Esophagus muscularis mucosa (tissue), 4 donors: ENCODE measurements around the gene MBNL3. TPM values are rescaled to one million over a fixed set of nuclear protein-coding genes. Genes with fewer than 3 reads are reported as not detected.

Source experiments
- DNase-seq: peaks from one replicate; pipeline ENCODE4 v3.0.0-alpha.2; 2017; ENCODE audit errors: extremely low spot score
- H3K27ac ChIP-seq, 4 donors: fragments of 200-600 bp; sonication (generic); replicated peaks in 1 of 4; 1 replicate in 3 of 4; 2 replicates in 1 of 4; pipeline ENCODE4 v1.5.1; 2016 to 2019; ENCODE audit warnings: mild to moderate bottlenecking in 1 of 4
- H3K27me3 ChIP-seq, 4 donors: fragments of 200-600 bp; sonication (generic); one replicate each; pipeline versions ENCODE4 v1.5.1 to v1.6.0; 2016 to 2019
- H3K36me3 ChIP-seq, 4 donors: fragments of 200-600 bp; sonication (generic); one replicate each; pipeline ENCODE4 v1.5.1; 2016 to 2019
- H3K4me1 ChIP-seq, 4 donors: fragments of 200-600 bp; sonication (generic); one replicate each; pipeline ENCODE4 v1.5.1; 2016 to 2019
- H3K4me3 ChIP-seq, 4 donors: fragments of 200-600 bp; sonication (generic); 1 replicate in 2 of 4; 2 replicates in 2 of 4; pipeline ENCODE4 v1.5.1; 2016 to 2019; ENCODE audit warnings: mild to moderate bottlenecking in 4 of 4, moderate library complexity in 1 of 4
- H3K9me3 ChIP-seq, 4 donors: fragments of 200-600 bp; sonication (generic); 1 replicate in 3 of 4; 2 replicates in 1 of 4; pipeline ENCODE4 v1.5.1; 2016 to 2019
- CTCF ChIP-seq, 3 experiments: fragments of 200-600 bp in 2 of 3; fragments of 450-650 bp in 1 of 3; sonication (generic) in 2 of 3; IDR thresholded peaks; one replicate each; pipeline ENCODE4 v1.5.1; 2017 to 2019; ENCODE audit warnings: antibody characterized with exemption in 3 of 3, mild to moderate bottlenecking in 2 of 3, moderate library complexity in 1 of 3
- EP300 ChIP-seq: sonication (generic); formaldehyde crosslinking; IDR thresholded peaks from one replicate; pipeline ENCODE4 v1.6.1; 2017; ENCODE audit warnings: antibody characterized with exemption
- POLR2A ChIP-seq: fragments of 450-650 bp; IDR thresholded peaks from one replicate; pipeline ENCODE4 v1.6.1; 2017; ENCODE audit warnings: antibody characterized with exemption, moderate library complexity, mild to moderate bottlenecking, low read depth
- POLR2AphosphoS5 ChIP-seq, 2 donors: sonication (generic); formaldehyde crosslinking; IDR thresholded peaks; one replicate each; pipeline ENCODE4 v1.6.1; 2017; ENCODE audit warnings: antibody characterized with exemption in 2 of 2
- WGBS: methylation state at CpG from one replicate; pipeline ENCODE4 v1.1.5; 2018; 5-methylcytosine and 5-hydroxymethylcytosine counted together
- intact Hi-C: fragments of 100-400 bp; cut with DNase I; formaldehyde crosslinking; loops from one replicate; pipeline ENCODE4 v1.15.1; 2023
- total RNA-seq, 4 donors: library from RNA; depleted of rRNA; stranded (reverse); fragments of >200 nt; gene quantifications; one replicate each; pipeline versions ENCODE4 v1.1.0 to v1.2.1, GENCODE V29; 2016

The MBNL3 gene
- total RNA-seq, 4 donors from 2014 or later, result 1.7 to 13.8 (median 6.8) TPM

DNA sequence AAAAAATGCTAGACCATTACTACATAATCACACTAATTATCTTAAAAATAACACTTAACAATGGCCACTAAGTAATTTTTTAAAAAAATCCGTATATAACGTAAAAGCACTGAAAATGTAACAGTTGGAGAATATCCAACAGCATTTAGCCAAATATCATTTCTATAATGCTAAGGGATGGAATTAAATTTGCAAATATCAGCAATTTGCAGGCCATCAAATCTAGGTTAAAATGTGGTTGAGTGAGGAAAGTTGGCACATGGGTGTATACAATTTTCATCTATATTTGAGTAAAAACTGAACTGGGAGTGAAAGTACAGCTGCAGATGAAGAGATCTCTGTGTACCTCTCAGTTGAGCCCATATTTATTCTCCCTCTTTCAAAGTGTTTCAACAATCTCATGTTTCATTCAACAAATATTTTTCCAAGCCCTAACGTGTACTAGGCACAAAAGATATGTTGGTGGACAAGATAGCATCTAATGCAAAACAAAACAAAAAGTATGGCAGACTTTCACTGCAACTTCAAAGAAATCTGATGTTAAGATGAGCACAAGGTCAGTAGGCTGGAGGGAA lies 63.0 kb downstream of the MBNL3 start:
- Histone ChIP-seq H3K27me3 (no peaks in the 10 kb centered on the region), H3K27ac (no peak overlapping the region), H3K4me3 (no peak overlapping the region), H3K4me1 (no peaks in the 10 kb centered on the region), H3K36me3 (no peaks in the 10 kb centered on the region), H3K9me3 (no peaks in the 10 kb centered on the region)
- no peak for TF ChIP-seq EP300
- TF ChIP-seq CTCF (IDR thresholded peaks at IDR 0.05), result no peak
- no peak for TF ChIP-seq POLR2A
- no peak for TF ChIP-seq POLR2AphosphoS5 (IDR thresholded peaks at IDR 0.05)
- intact Hi-C loops, result no loop called here
- no peak for DNase-seq
- 58% methylated on average over 3 of the region's 3 CpGs for WGBS

DNA sequence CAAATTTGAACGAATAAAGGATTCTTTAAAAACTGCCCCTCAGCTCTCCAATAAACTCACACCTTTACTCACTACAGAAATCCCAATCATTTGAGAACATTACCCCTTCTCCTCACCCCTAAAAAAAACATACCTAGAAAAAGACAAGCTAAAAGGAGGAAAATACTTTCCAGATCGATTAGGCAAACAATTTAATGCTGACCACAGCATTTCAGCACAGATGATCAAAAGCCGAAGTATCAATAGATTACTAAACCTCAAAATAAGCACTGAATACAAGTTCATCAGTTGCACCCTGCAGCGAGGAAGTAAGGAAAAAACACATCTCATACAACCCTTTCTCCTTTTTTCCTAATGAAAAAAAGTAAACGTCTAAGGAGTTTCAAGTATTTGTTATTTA lies 65.5 kb downstream of the MBNL3 start:
- H3K27ac ChIP-seq, result no peak overlapping the region
- 65% methylated on average over 5 of the region's 5 CpGs for WGBS
- no peaks in the 10 kb centered on the region for H3K9me3 ChIP-seq
- intact Hi-C loops, result no loop called here
- DNase-seq, result no peak
- H3K36me3 ChIP-seq, result no peaks in the 10 kb centered on the region
- no peaks in the 10 kb centered on the region for H3K4me1 ChIP-seq
- no peak overlapping the region for H3K4me3 ChIP-seq
- peaks cover 0 to 6% (median 0%) of the 10 kb centered on the region in 4 donors for H3K27me3 ChIP-seq
- TF ChIP-seq EP300 (no peak), CTCF (IDR thresholded peaks at IDR 0.05) (no peak), POLR2A (no peak), POLR2AphosphoS5 (IDR thresholded peaks at IDR 0.05) (no peak)

- no peak for DNase-seq
- Histone ChIP-seq H3K27me3 (peaks cover 0 to 6% (median 0%) of the 10 kb centered on the region in 4 donors), H3K9me3 (no peaks in the 10 kb centered on the region), H3K4me1 (no peaks in the 10 kb centered on the region), H3K36me3 (no peaks in the 10 kb centered on the region), H3K27ac (no peak overlapping the region), H3K4me3 (no peak overlapping the region)
- TF ChIP-seq POLR2AphosphoS5 (IDR thresholded peaks at IDR 0.05) (no peak), CTCF (IDR thresholded peaks at IDR 0.05) (no peak), POLR2A (no peak), EP300 (no peak)
- intact Hi-C loops, result no loop called here
- WGBS, result 86% methylated on average over 3 of the region's 3 CpGs
Measured at GRCh38 chrX:132415012-132415411, 73.8 kb downstream of the MBNL3 start.

- intact Hi-C loops, result no loop called here
Measured at GRCh38 chrX:132414404-132414803, 74.4 kb downstream of the MBNL3 start.

DNA sequence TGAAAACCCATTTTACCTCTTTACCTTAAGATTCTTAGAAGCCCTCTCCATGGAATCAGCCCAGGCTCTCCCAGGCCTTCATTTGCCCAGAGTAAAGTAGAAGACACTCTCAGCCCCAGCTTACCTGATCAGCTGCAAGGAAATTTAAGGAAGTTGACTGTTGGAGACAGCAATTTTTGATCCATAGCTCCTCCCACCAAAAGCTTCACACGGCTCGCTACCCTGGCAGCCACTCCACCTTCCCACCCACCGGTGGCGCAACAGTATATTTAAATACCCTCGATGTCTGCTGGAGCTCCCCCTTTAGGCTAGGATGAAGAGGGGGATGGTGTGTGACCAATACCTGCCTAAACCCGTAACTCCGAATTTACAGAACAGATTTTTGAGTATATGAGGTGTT lies 75.4 kb downstream of the MBNL3 start:
- TF ChIP-seq CTCF (IDR thresholded peaks at IDR 0.05) (no peak), POLR2A (no peak), EP300 (no peak), POLR2AphosphoS5 (IDR thresholded peaks at IDR 0.05) (no peak)
- intact Hi-C loops, result no loop called here

More at GRCh38 chrX:132414404-132414803, 74.4 kb downstream of the MBNL3 start:
- no peak for TF ChIP-seq POLR2AphosphoS5 (IDR thresholded peaks at IDR 0.05)
- H3K4me3 ChIP-seq, result no peak overlapping the region
- DNase-seq, result no peak
- no peaks in the 10 kb centered on the region for H3K36me3 ChIP-seq
- 94% methylated on average over 2 of the region's 2 CpGs for WGBS
- no peak overlapping the region for H3K27ac ChIP-seq
- no peaks in the 10 kb centered on the region for H3K4me1 ChIP-seq
- peaks cover 0 to 6% (median 0%) of the 10 kb centered on the region in 4 donors for H3K27me3 ChIP-seq
- H3K9me3 ChIP-seq, result no peaks in the 10 kb centered on the region

More for the DNA sequence above, 75.4 kb downstream of the MBNL3 start:
- H3K4me3 ChIP-seq, result no peak overlapping the region
- peaks cover 0 to 1% (median 0%) of the 10 kb centered on the region in 4 donors for H3K27me3 ChIP-seq
- no peak overlapping the region for H3K27ac ChIP-seq
- no peaks in the 10 kb centered on the region for H3K36me3 ChIP-seq
- no peaks in the 10 kb centered on the region for H3K9me3 ChIP-seq
- no peak for DNase-seq
- no peaks in the 10 kb centered on the region for H3K4me1 ChIP-seq
- WGBS, result 59% methylated on average over 7 of the region's 7 CpGs
